Activated CD4-positive, alpha-beta T cell treated with anti-CD3 and anti-CD28 coated beads for 36 hours (primary cell): ENCODE data around the gene GP1BB. TPM values are rescaled to one million over a fixed set of nuclear protein-coding genes. Genes with fewer than 3 reads are reported as not detected.

Source experiments
- ATAC-seq: fragments of 200-7000 bp; cut with Tn5 transposase; one replicate; pipeline ENCODE4 v1.10.0; 2021; ENCODE audit warnings: mild to moderate bottlenecking, moderate library complexity
- CTCF ChIA-PET: fragments of 350-600 bp; sonication (Branson Sonifier 250); formaldehyde crosslinking; loops from one replicate; lab custom pipeline; 2021; ENCODE audit warnings: antibody characterized with exemption; lab: Charles Lee
- POLR2A ChIA-PET: fragments of 350-600 bp; sonication (Branson Sonifier 250); formaldehyde crosslinking; loops from one replicate; lab custom pipeline; 2021; ENCODE audit warnings: antibody characterized with exemption, inconsistent platforms; lab: Charles Lee
- DNase-seq: peaks from one replicate; pipeline ENCODE4 v3.0.0-alpha.2; 2020
- H3K27ac Mint-ChIP-seq: one replicate; pipeline ENCODE4 v1.8.0; 2021; ENCODE audit warnings: mixed read lengths
- H3K27me3 Mint-ChIP-seq: one replicate; pipeline ENCODE4 v1.8.0; 2021; ENCODE audit warnings: mixed read lengths
- H3K36me3 Mint-ChIP-seq: one replicate; pipeline ENCODE4 v1.8.0; 2021; ENCODE audit warnings: low read depth, mixed read lengths
- H3K4me1 Mint-ChIP-seq: one replicate; pipeline ENCODE4 v1.8.0; 2021; ENCODE audit warnings: mixed read lengths
- H3K4me3 Mint-ChIP-seq: one replicate; pipeline ENCODE4 v1.8.0; 2021; ENCODE audit warnings: mild to moderate bottlenecking, moderate library complexity, mixed read lengths
- H3K9me3 Mint-ChIP-seq: one replicate; pipeline ENCODE4 v1.8.0; 2021; ENCODE audit warnings: low read depth, mixed read lengths
- intact Hi-C, 2 experiments: fragments of 100-400 bp; cut with DNase I in 1 of 2; cut with micrococcal nuclease in 1 of 2; formaldehyde crosslinking; loops; one replicate each; pipeline versions ENCODE4 v1.14.2 to v1.15.1; 2022 to 2024; cut with DNase I, micrococcal nuclease
- total RNA-seq, 2 experiments: library from RNA; stranded (reverse); gene quantifications; one replicate each; pipeline ENCODE4 v1.2.3, GENCODE V29; 2021

The GP1BB gene
- total RNA-seq, 2 experiments from 2014 or later = not detected

DNA sequence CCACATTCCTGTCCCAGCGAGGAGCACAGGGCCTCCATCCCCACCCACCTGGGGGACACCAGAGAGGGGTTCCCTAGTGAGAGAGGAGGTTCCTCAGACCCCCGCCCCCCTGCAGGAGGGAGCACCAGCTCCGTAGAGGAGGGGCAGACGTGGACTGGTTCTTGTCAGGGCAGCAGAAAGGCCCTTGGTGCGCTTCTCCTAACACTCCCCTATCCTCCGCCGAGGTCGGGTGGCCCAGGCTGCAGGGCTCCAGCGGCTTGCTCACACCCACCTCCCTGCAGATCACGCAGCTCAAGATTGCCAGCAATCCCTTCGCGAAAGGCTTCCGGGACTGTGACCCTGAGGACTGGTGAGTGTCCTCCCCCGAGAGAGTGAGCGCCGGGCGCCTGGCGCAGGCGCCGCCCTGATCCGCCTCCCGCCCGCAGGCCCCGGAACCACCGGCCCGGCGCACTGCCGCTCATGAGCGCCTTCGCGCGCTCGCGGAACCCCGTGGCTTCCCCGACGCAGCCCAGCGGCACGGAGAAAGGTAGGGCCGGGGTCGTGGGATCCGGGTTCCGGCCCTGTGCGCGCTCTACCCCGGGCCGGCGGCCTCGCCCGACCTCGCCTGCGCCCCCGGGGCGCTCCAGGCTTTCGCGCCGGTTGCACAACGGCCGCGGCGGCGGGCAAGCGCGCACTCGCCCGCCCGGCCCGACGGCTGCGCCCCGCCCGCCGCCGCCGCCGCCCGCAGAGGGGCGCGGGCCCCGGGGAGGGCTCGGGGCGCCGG, 42.3 kb downstream of the GP1BB start:
- H3K4me3 Mint-ChIP-seq = no peak overlapping the region
- peaks cover 9% of the 10 kb centered on the region for H3K4me1 Mint-ChIP-seq
- intact Hi-C loops = loop anchor here (2.0 to 5.0 kb wide), 2 partner anchors 33 to 35 kb away; no protein-coding TSS in a partner anchor
- no peaks in the 10 kb centered on the region for H3K9me3 Mint-ChIP-seq
- H3K27me3 Mint-ChIP-seq = peaks cover 55% of the 10 kb centered on the region
- no peaks in the 10 kb centered on the region for H3K36me3 Mint-ChIP-seq
- ChIA-PET POLR2A (no interaction called here), CTCF (no interaction called here)
- peak; percentile 34 for DNase-seq
- ATAC-seq = peak; percentile 15
- H3K27ac Mint-ChIP-seq = no peak overlapping the region

DNA sequence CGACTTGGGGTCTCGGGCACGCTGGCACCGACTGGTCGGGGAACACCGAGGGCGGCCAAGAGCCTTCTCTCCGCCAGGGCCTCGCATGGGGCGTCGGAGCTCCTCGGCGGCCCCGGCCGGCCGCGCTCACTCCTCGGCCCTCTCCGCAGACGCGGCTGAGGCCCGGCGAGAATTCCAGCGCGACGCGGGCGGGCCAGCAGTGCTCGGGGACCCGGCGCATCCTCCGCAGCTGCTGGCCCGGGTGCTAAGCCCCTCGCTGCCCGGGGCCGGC, 42.8 kb downstream of the GP1BB start:
- Mint-ChIP-seq H3K4me3 (no peak overlapping the region), H3K4me1 (peaks cover 9% of the 10 kb centered on the region), H3K27ac (no peak overlapping the region), H3K27me3 (peaks cover 55% of the 10 kb centered on the region), H3K36me3 (no peaks in the 10 kb centered on the region), H3K9me3 (no peaks in the 10 kb centered on the region)
- ATAC-seq = no peak
- intact Hi-C loops = loop anchor here (2.0 to 5.0 kb wide), 2 partner anchors 34 to 35 kb away; no protein-coding TSS in a partner anchor
- ChIA-PET POLR2A (no interaction called here), CTCF (no interaction called here)
- no peak for DNase-seq

DNA sequence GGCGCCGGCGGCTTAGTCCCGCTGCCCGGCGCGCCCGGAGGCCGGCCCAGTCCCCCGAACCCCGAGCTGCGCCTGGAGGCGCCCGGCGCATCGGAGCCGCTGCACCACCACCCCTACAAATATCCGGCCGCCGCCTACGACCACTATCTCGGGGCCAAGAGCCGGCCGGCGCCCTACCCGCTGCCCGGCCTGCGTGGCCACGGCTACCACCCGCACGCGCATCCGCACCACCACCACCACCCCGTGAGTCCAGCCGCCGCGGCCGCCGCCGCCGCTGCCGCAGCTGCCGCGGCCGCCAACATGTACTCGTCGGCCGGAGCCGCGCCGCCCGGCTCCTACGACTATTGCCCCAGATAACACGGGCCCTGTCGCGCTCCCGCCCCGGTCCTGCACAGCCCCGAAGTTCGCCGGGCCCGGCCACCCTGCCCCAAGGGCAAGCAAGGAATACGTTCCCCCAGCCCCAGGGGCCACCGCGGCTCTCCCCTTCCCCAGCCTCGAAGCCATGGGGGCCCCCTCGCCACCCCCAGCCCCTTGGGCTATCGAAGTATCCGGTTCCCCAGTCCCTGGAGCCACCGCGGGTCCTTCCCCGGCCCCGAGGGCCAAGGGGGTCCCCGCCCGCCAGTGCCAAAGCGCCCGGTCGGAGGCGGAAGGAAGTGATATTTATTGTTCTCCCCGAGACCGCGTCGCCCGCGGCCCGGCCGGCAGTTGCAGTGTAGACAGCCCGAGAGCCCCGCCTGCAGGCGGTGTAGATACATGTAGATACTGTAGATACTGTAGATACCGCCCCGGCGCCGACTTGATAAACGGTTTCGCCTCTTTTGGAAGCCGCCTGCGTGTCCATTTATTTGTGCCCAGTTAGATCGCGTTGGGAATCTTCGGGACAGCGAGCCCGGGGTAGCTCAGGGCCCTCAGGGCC, 43.4 kb downstream of the GP1BB start:
- CTCF ChIA-PET = interaction anchor here (0.6 kb wide), 1 partner anchor 11 kb away, joined by 3 read pairs; no protein-coding TSS in a partner anchor
- H3K27me3 Mint-ChIP-seq = peaks cover 52% of the 10 kb centered on the region

DNA sequence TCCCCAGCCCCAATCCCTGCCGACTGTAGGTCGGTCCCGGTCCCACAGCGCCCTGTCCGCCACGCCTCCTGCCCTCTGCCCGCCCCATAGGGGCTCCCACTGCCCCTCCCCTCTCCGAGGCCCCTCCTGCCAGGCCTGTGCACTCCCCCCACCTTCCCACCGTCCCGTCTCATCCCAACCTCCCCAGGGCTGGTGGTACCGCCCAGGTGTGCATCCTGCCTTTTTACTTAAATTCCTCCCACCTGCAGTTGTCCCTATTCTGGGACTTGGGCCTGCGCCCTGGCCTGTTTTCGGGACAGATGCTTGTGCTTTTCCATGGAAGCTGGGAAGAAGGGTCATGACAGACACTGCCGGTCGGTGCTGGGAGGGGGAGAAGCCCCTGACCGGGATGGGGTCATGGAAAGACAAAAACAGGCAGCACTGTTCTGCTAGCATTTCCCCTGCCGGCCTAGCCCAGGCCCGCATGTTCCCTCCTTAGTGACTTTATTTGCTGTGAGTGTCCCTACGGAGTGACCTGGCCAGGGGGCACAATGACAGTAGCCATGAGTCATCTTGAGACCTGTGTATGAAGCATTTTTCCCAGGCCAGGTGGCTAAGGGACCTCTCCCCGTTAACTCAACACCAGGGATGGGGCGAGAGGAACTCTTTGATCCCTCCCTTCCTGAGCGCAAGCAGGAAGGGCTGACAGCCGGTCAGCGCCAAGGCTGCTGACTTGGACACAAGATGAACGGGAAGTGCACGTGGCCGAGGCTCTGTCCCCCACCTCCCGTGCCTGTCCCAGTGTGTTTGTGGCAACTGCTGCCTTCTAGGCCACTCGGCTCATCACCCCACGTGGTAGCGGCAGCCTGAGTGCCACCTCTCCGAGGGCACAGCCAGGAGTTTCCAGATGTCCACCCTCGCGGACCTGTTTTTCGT, 44.3 kb downstream of the GP1BB start:
- ATAC-seq (peak; percentile 45), DNase-seq (no peak)
- CTCF ChIA-PET = interaction anchor here (0.6 kb wide), 1 partner anchor 12 kb away, joined by 3 read pairs; no protein-coding TSS in a partner anchor
- no peaks in the 10 kb centered on the region for H3K36me3 Mint-ChIP-seq
- no peak overlapping the region for H3K27ac Mint-ChIP-seq
- H3K4me3 Mint-ChIP-seq = no peak overlapping the region
- intact Hi-C loops = loop anchor here (2.0 to 5.0 kb wide), 2 partner anchors 35 to 37 kb away; no protein-coding TSS in a partner anchor
- H3K9me3 Mint-ChIP-seq = no peaks in the 10 kb centered on the region
- POLR2A ChIA-PET = no interaction called here
- peaks cover 53% of the 10 kb centered on the region for H3K27me3 Mint-ChIP-seq
- peaks cover 7% of the 10 kb centered on the region for H3K4me1 Mint-ChIP-seq

More for the DNA sequence above, 43.4 kb downstream of the GP1BB start:
- intact Hi-C loops = loop anchor here (2.0 to 5.0 kb wide), 2 partner anchors 34 to 36 kb away; no protein-coding TSS in a partner anchor
- H3K4me3 Mint-ChIP-seq = no peak overlapping the region
- no peak overlapping the region for H3K27ac Mint-ChIP-seq
- no peaks in the 10 kb centered on the region for H3K9me3 Mint-ChIP-seq
- POLR2A ChIA-PET = no interaction called here
- DNase-seq = peak; percentile 78
- peaks cover 7% of the 10 kb centered on the region for H3K4me1 Mint-ChIP-seq
- no peaks in the 10 kb centered on the region for H3K36me3 Mint-ChIP-seq
- peak; percentile 88 for ATAC-seq

DNA sequence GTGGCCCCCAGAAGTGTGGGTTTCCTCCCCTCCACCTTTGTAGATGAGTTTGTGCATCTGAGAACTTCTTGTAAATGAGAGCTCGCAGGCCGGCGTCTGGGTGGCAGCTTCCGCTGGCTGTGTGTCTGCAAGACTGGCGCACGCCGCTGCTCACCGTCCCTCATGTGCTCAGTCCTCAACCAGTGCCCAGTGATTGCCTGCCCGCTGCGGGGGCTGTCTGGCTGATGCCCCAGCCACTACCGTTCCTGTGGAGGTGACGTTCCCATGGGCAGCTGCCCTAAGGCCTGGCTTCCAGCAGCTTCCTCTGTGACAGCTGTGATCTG, 46.0 kb downstream of the GP1BB start:
- peaks cover 58% of the 10 kb centered on the region for H3K27me3 Mint-ChIP-seq
- DNase-seq (no peak), ATAC-seq (no peak)
- no peaks in the 10 kb centered on the region for H3K36me3 Mint-ChIP-seq
- no peak overlapping the region for H3K4me3 Mint-ChIP-seq
- CTCF ChIA-PET = no interaction called here
- intact Hi-C loops = loop anchor here in 1 of 2 experiments (5.0 kb wide), 1 partner anchor 37 kb away; no protein-coding TSS in a partner anchor
- POLR2A ChIA-PET = no interaction called here
- no peaks in the 10 kb centered on the region for H3K9me3 Mint-ChIP-seq
- no peak overlapping the region for H3K27ac Mint-ChIP-seq
- peaks cover 7% of the 10 kb centered on the region for H3K4me1 Mint-ChIP-seq

DNA sequence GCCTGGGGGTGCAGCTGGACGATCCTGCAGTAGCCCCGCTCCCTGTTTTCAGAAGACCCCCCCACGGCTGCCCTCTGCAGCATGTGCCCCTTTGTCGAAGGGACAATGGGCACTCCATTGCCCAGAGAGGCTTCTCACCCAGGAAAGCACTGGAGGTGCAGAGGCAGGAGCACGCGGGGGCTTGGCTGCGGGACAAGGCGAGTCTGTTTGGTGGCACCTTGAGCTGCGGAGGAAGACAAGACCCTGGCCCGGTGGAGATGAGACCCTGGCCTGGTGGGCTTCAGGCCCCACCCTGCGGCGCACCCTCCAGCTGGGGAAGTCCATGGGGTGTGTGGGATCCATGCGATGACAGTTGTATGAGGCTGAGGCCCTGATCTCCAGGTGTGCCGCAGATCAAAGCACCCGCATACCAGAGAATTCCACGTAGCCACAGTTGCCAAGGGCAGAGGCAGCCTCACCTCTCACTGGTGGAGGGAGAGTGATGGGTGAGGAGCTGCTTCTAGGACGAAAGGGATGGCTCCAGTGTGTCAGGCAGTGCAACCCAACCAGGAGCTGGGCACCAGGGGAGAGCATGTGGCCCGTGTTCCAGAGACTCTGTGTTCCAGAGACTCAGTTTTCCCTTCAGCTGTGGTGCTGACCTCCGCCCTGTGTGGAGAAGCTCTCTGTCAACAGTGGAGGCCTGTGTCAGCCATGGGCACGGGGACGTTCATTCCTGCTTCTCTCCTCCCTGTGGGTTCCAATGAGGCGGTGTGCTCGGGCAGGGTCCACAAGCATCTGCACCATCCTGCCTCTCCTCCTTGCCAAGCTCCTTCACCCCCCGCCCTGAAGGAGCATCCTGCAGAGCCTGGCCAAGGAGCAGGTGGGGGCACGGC, 47.2 kb downstream of the GP1BB start:
- ChIA-PET CTCF (no interaction called here), POLR2A (interaction anchor here (0.6 kb wide), 1 partner anchor 17 kb away, joined by 3 read pairs; no protein-coding TSS in a partner anchor)
- H3K27me3 Mint-ChIP-seq = peaks cover 50% of the 10 kb centered on the region
- DNase-seq (no peak), ATAC-seq (no peak)
- H3K27ac Mint-ChIP-seq = no peak overlapping the region
- no peak overlapping the region for H3K4me3 Mint-ChIP-seq
- H3K36me3 Mint-ChIP-seq = no peaks in the 10 kb centered on the region
- H3K4me1 Mint-ChIP-seq = peaks cover 5% of the 10 kb centered on the region
- H3K9me3 Mint-ChIP-seq = no peaks in the 10 kb centered on the region
- intact Hi-C loops = no loop called here

DNA sequence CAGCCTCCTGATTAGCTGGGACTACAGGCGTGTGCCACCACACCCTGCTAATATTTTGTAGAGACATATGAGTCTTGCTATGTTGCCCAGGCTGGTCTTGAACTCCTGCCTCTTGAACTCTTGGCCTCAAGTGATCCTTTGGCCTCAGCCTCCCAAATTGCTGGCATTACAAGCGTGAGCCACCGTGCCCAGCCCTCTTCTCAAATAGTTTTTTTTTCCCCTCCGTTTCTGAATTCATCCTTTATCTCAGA, 49.0 kb downstream of the GP1BB start:
- Mint-ChIP-seq H3K27ac (no peak overlapping the region), H3K4me1 (peaks cover 9% of the 10 kb centered on the region), H3K4me3 (no peak overlapping the region), H3K27me3 (peaks cover 53% of the 10 kb centered on the region), H3K36me3 (no peaks in the 10 kb centered on the region), H3K9me3 (no peaks in the 10 kb centered on the region)
- CTCF ChIA-PET = interaction anchor here (1.0 kb wide), 1 partner anchor 138 kb away, joined by 3 read pairs; no protein-coding TSS in a partner anchor
- DNase-seq (no peak), ATAC-seq (no peak)
- intact Hi-C loops = no loop called here
- POLR2A ChIA-PET = no interaction called here

DNA sequence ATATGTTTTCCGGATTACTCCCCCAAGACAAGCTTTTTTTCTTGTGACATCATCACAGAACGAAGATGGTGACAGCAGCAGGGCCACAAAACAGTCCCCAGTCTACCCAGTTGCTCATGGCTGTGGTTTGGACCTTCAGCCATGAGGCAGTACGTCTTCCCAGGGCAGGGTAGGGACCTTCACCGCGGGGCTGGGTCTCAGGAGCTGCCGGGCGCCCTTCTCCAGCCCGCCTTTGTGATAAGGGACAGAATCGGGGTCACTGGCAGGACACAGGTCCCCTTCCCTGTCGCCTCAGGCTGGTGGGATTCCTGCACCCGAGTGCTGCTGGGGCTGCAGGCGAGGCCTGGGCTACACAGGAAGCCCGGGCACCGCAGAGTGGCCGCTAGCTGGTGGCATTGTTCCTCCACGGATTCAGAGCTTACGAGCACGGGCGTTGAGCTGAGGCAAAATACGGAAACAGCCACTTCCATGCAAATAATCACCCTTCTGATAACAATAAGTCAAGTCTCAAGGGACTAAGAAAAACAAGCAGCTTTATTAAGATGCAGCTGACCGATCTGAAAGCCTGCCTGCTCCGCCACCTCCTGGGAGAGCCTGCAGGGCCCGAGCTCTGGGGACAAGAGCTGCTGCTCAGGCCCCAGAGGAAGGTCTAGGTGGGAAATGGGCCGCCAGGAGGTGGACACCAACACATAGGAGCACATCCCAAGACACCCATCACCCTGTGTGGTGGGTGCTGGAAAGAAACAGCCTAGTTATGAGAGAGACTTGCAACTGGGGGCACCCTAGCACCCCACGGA, 49.5 kb downstream of the GP1BB start:
- H3K4me1 Mint-ChIP-seq = peaks cover 6% of the 10 kb centered on the region
- intact Hi-C loops = no loop called here
- DNase-seq (no peak), ATAC-seq (no peak)
- ChIA-PET POLR2A (no interaction called here), CTCF (interaction anchor here (0.5 to 1.0 kb wide), 3 partner anchors 37 to 271 kb away, joined by 3 to 5 read pairs (median 4); no protein-coding TSS in a partner anchor)
- no peaks in the 10 kb centered on the region for H3K9me3 Mint-ChIP-seq
- H3K36me3 Mint-ChIP-seq = no peaks in the 10 kb centered on the region
- H3K4me3 Mint-ChIP-seq = no peak overlapping the region
- H3K27me3 Mint-ChIP-seq = peaks cover 48% of the 10 kb centered on the region
- H3K27ac Mint-ChIP-seq = no peak overlapping the region

DNA sequence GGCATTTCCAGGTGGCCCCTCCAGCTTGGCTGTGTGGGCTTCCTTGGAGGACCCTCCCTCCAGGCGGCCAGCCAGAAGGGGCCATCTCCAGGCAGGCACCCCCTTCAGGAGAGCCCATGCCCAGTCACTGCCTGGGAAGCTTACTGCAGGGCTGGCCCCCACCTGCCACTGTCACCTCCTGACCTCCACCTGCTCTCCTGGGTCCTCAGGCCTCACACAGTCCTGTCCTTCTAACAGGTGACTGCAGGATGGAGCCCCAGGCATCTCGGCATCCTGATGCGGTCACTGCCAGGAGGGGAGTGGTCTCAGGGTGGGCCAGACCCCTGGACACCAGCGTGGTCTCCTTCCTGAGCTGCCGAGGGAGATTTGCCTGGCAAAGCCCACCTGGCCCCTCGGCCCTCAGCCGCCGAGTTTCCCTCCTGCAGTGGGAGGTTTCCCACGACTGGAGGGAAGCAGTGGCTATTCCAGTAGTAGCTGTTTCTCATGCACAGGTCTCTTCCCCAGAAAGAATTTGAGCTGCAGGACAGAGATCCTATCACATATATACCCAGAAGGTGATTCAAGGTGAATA, 50.2 kb downstream of the GP1BB start:
- DNase-seq (no peak), ATAC-seq (no peak)
- POLR2A ChIA-PET = no interaction called here
- Mint-ChIP-seq H3K27me3 (peaks cover 41% of the 10 kb centered on the region), H3K4me1 (peaks cover 6% of the 10 kb centered on the region), H3K9me3 (no peaks in the 10 kb centered on the region), H3K4me3 (no peak overlapping the region), H3K36me3 (no peaks in the 10 kb centered on the region), H3K27ac (no peak overlapping the region)
- CTCF ChIA-PET = interaction anchor here (0.5 to 0.9 kb wide), 2 partner anchors 36 to 272 kb away, joined by 4 to 5 read pairs; no protein-coding TSS in a partner anchor
- intact Hi-C loops = no loop called here
